Measurements from ENCODE around the gene NPIPA5. TPM values are rescaled to one million over a fixed set of nuclear protein-coding genes. Genes with fewer than 3 reads are reported as not detected.
"Not testable (repeated sequence)": the region's sequence is repeated elsewhere in the genome, so short reads cannot be mapped to it uniquely, and the experiment has no call there.

NPIPA5 gene
- total RNA-seq, 1 donor from 2014 or later = 1.2 TPM

DNA sequence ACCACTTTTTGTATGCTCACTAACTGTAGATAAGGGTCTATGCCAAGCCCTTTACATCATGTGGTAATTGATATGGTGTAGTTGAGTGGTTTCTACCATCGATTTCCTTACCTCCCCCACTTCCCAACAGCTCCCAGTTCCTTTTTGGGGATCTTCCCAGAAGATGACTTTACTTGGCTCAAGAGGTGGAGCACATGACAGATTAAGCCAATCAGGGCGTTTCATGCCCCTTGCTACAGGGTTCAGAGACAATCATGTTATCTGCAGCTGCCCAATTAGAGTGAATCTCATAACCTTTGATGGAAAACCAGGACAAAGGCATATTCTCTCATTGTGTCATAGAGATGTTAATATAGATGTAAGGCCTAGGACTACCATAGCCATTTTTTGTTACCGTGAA lies 40.1 kb upstream of the NPIPA5 start:
- no peak for DNase-seq
- TF ChIP-seq, protein P1, sequence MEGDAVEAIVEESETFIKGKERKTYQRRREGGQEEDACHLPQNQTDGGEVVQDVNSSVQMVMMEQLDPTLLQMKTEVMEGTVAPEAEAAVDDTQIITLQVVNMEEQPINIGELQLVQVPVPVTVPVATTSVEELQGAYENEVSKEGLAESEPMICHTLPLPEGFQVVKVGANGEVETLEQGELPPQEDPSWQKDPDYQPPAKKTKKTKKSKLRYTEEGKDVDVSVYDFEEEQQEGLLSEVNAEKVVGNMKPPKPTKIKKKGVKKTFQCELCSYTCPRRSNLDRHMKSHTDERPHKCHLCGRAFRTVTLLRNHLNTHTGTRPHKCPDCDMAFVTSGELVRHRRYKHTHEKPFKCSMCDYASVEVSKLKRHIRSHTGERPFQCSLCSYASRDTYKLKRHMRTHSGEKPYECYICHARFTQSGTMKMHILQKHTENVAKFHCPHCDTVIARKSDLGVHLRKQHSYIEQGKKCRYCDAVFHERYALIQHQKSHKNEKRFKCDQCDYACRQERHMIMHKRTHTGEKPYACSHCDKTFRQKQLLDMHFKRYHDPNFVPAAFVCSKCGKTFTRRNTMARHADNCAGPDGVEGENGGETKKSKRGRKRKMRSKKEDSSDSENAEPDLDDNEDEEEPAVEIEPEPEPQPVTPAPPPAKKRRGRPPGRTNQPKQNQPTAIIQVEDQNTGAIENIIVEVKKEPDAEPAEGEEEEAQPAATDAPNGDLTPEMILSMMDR (IDR thresholded peaks at IDR 0.05; ENCODE audit: partially characterized antibody, unreplicated experiment) = no peak
- Mint-ChIP-seq H3K4me3 (ENCODE audit: unreplicated experiment) (no peak overlapping the region), H3K9me3 (ENCODE audit: unreplicated experiment) (no peaks in the 10 kb centered on the region), H3K27ac (ENCODE audit: unreplicated experiment) (no peak overlapping the region), H3K27me3 (ENCODE audit: unreplicated experiment) (peaks cover 1% of the 10 kb centered on the region), H3K4me1 (ENCODE audit: low read depth, unreplicated experiment) (no peaks in the 10 kb centered on the region), H3K36me3 (ENCODE audit: unreplicated experiment) (no peaks in the 10 kb centered on the region)

GRCh38 chr16:15417197-15417596 lies 39.1 kb upstream of the NPIPA5 start:
- DNase-seq = no peak
- Mint-ChIP-seq H3K36me3 (ENCODE audit: unreplicated experiment) (no peaks in the 10 kb centered on the region), H3K4me3 (ENCODE audit: unreplicated experiment) (no peak overlapping the region), H3K4me1 (ENCODE audit: low read depth, unreplicated experiment) (no peaks in the 10 kb centered on the region), H3K9me3 (ENCODE audit: unreplicated experiment) (no peaks in the 10 kb centered on the region), H3K27me3 (ENCODE audit: unreplicated experiment) (no peaks in the 10 kb centered on the region), H3K27ac (ENCODE audit: unreplicated experiment) (no peak overlapping the region)
- TF ChIP-seq, protein P1 (IDR thresholded peaks at IDR 0.05; ENCODE audit: partially characterized antibody, unreplicated experiment) = no peak

DNA sequence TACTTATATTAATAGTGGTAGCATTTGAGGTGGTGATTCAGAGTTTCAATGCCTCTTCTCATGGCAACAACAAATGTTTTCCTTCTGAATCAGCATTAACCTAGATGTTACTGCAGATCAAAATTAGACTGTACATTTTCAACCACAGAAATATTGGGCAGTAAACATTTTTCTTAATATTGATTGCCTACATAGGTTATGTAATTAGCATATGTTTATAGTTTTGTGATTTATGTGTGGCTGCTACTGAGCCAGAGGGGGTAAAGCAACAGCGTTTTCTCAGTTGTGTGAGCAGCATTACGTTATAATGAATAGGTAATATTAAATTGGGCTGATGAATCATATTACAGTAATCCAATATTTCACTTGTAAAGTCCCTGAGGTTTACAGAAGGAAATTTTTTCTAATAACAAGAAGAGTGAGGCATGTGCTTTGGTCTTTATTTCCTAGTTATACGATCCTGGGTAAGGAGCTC lies 37.5 kb upstream of the NPIPA5 start:
- H3K4me1 Mint-ChIP-seq (ENCODE audit: low read depth, unreplicated experiment) = no peaks in the 10 kb centered on the region
- no peaks in the 10 kb centered on the region for H3K27me3 Mint-ChIP-seq (ENCODE audit: unreplicated experiment)
- no peak for DNase-seq

DNA sequence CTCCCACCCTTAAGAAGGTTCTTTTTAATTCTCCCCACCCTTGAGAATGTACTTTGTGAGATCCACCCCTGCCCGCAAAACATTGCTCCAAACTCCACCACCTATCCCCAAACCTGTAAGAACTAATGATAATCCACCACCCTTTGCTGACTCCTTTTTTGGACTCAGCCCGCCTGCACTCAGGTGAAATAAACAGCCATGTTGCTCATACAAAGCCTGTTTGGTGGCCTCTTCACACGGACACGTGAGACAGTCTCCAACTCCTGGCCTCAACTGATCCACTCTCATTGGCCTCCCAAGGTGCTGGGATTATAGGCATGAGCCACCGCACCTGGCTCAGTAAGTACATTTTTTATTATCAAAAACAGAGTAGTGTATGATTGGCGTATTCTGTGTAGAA lies 31.4 kb upstream of the NPIPA5 start:
- not testable (repeated sequence) for H3K4me1 Mint-ChIP-seq (ENCODE audit: low read depth, unreplicated experiment); H3K36me3 Mint-ChIP-seq (ENCODE audit: unreplicated experiment); H3K27ac Mint-ChIP-seq (ENCODE audit: unreplicated experiment); H3K9me3 Mint-ChIP-seq (ENCODE audit: unreplicated experiment); H3K4me3 Mint-ChIP-seq (ENCODE audit: unreplicated experiment); H3K27me3 Mint-ChIP-seq (ENCODE audit: unreplicated experiment); DNase-seq

More for the DNA sequence above, 37.5 kb upstream of the NPIPA5 start:
- TF ChIP-seq, protein P1 (IDR thresholded peaks at IDR 0.05; ENCODE audit: partially characterized antibody, unreplicated experiment) = no peak
- Mint-ChIP-seq H3K4me3 (ENCODE audit: unreplicated experiment) (no peak overlapping the region), H3K27ac (ENCODE audit: unreplicated experiment) (no peak overlapping the region), H3K9me3 (ENCODE audit: unreplicated experiment) (no peaks in the 10 kb centered on the region), H3K36me3 (ENCODE audit: unreplicated experiment) (no peaks in the 10 kb centered on the region)

DNA sequence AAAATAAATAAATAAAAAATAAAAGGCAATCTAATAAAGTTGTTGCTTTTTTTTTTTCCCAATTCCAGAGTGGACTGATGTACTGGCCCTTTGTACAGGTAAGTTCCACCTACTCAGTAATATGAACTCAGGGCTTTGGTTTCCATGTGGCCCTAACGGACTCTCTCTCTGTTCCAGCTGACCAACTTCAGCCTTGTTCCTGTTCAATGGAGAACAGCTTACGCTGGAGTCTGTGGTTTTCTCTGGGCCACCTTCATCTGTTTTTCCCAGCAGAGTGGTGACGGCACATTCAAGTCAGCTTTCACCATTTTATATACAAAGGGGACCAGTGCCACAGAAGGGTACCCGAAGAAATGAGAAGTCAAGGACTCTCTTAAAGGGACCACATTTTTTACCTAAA lies 29.7 kb upstream of the NPIPA5 start:
- not testable (repeated sequence) for H3K27ac Mint-ChIP-seq (ENCODE audit: unreplicated experiment); H3K9me3 Mint-ChIP-seq (ENCODE audit: unreplicated experiment); H3K4me1 Mint-ChIP-seq (ENCODE audit: low read depth, unreplicated experiment); DNase-seq; H3K4me3 Mint-ChIP-seq (ENCODE audit: unreplicated experiment); H3K27me3 Mint-ChIP-seq (ENCODE audit: unreplicated experiment); H3K36me3 Mint-ChIP-seq (ENCODE audit: unreplicated experiment)

GRCh38 chr16:15404792-15405191 lies 26.7 kb upstream of the NPIPA5 start:
- H3K4me3 Mint-ChIP-seq (ENCODE audit: unreplicated experiment) = no peak overlapping the region
- no peaks in the 10 kb centered on the region for H3K36me3 Mint-ChIP-seq (ENCODE audit: unreplicated experiment)
- TF ChIP-seq, protein P1 (IDR thresholded peaks at IDR 0.05; ENCODE audit: partially characterized antibody, unreplicated experiment) = no peak
- DNase-seq = no peak
- no peaks in the 10 kb centered on the region for H3K4me1 Mint-ChIP-seq (ENCODE audit: low read depth, unreplicated experiment)
- H3K9me3 Mint-ChIP-seq (ENCODE audit: unreplicated experiment) = no peaks in the 10 kb centered on the region
- H3K27ac Mint-ChIP-seq (ENCODE audit: unreplicated experiment) = no peak overlapping the region
- no peaks in the 10 kb centered on the region for H3K27me3 Mint-ChIP-seq (ENCODE audit: unreplicated experiment)

- H3K36me3 Mint-ChIP-seq (ENCODE audit: unreplicated experiment); H3K27ac Mint-ChIP-seq (ENCODE audit: unreplicated experiment); H3K4me1 Mint-ChIP-seq (ENCODE audit: low read depth, unreplicated experiment); H3K9me3 Mint-ChIP-seq (ENCODE audit: unreplicated experiment); H3K4me3 Mint-ChIP-seq (ENCODE audit: unreplicated experiment); H3K27me3 Mint-ChIP-seq (ENCODE audit: unreplicated experiment); DNase-seq: not testable (repeated sequence)
Observed at GRCh38 chr16:15404091-15404490, 26.0 kb upstream of the NPIPA5 start.
